Activated CD8-positive, alpha-beta memory T cell treated with anti-CD3 and anti-CD28 coated beads for 1 hour (primary cell): ENCODE results near the gene HOXA5.

Experiments
- DNase-seq, 2 donors: peaks; one replicate each; pipeline ENCODE4 v3.0.0-alpha.2; 2020; ENCODE audit warnings: low read depth in 1 of 2; ENCODE audit errors: extremely low read depth in 1 of 2

Gene HOXA5

GRCh38 chr7:27109466-27110185 is 33.9 kb downstream of the HOXA5 start:
- DNase-seq = no peak

GRCh38 chr7:27108390-27109127 is 34.9 kb downstream of the HOXA5 start:
- no peak for DNase-seq

- no peak for DNase-seq
Observed at GRCh38 chr7:27107391-27108381, 35.8 kb downstream of the HOXA5 start.

- DNase-seq = no peak
Observed at GRCh38 chr7:27106901-27107240, 36.6 kb downstream of the HOXA5 start.

- no peak for DNase-seq
Observed at GRCh38 chr7:27106181-27106900, 37.1 kb downstream of the HOXA5 start.

- DNase-seq = no peak
Observed at GRCh38 chr7:27105301-27106031, 38.0 kb downstream of the HOXA5 start.

GRCh38 chr7:27104341-27105058 is 39.0 kb downstream of the HOXA5 start:
- no peak for DNase-seq

- DNase-seq = no peak
Observed at GRCh38 chr7:27103489-27104226, 39.8 kb downstream of the HOXA5 start.

- DNase-seq = no peak
Observed at GRCh38 chr7:27102581-27103442, 40.7 kb downstream of the HOXA5 start, which contains the start of gene HOXA2. Gene HOXA2, minus strand, starts transcription at chr7:27102683. Its CDS starts 183 bp downstream, at chr7:27102500.

GRCh38 chr7:27101957-27102580 is 41.4 kb downstream of the HOXA5 start:
- no peak for DNase-seq

- no peak for DNase-seq
Observed at GRCh38 chr7:27101171-27101956, 42.1 kb downstream of the HOXA5 start.

- no peak for DNase-seq
Observed at GRCh38 chr7:27100694-27101170, 42.7 kb downstream of the HOXA5 start.

- no peak for DNase-seq
Observed at GRCh38 chr7:27099453-27100370, 43.8 kb downstream of the HOXA5 start.

- no peak for DNase-seq
Observed at GRCh38 chr7:27098578-27099451, 44.7 kb downstream of the HOXA5 start.
